HCT116 (cell line): ENCODE measurements around the gene DCTN2. TPM values are rescaled to one million over a fixed set of nuclear protein-coding genes. Genes with fewer than 3 reads are reported as not detected.

Experiments
- ATAC-seq: fragments of 200-7000 bp; cut with Tn5 transposase; 2 replicates; pipeline ENCODE4 v1.9.1; 2020; ENCODE audit warnings: mild to moderate bottlenecking, moderate library complexity
- BruUV-seq: library from RNA; stranded (reverse); fragments of 400-500 nt; replicated peaks from 2 replicates; lab custom pipeline; 2021; lab: Mats Ljungman, UMichigan
- CTCF ChIA-PET: fragments of 300-600 bp; sonication (Branson Sonifier 250); formaldehyde crosslinking; loops from one replicate; lab custom pipeline; 2021; ENCODE audit warnings: antibody characterized with exemption; lab: Charles Lee
- POLR2A ChIA-PET: fragments of 300-600, 350-600 bp; sonication (Branson Sonifier 250); formaldehyde crosslinking; loops from one replicate; lab custom pipeline; 2021; ENCODE audit warnings: antibody characterized with exemption; lab: Charles Lee
- RAD21 ChIA-PET, 2 experiments: fragments of 300-600 bp; sonication (Branson Sonifier 250); formaldehyde crosslinking; loops; one replicate each; lab custom pipeline; 2023; ENCODE audit warnings: low total read pairs in 2 of 2; ENCODE audit not compliant: uncharacterized antibody in 2 of 2, unreplicated experiment in 2 of 2, low non-redundant PET in 1 of 2; lab: Charles Lee
- DNase-seq: peaks from one replicate; pipeline ENCODE4 v3.0.0-alpha.2; 2010; ENCODE audit warnings: low read depth, low spot score
- H2AFZ ChIP-seq: fragments of 200-600 bp; shearing (Covaris generic), sonication (generic); 2 replicates; pipeline ENCODE4 v1.6.1; 2017; ENCODE audit warnings: low read depth, mixed run types, mixed read lengths, antibody characterized with exemption, low read length; ENCODE audit not compliant: poor library complexity, severe bottlenecking
- H3K27ac ChIP-seq: 2 replicates; pipeline ENCODE4 v1.5.1; 2012; ENCODE audit warnings: low read depth, low read length
- H3K27me3 ChIP-seq: fragments of 200-600 bp; sonication (generic); 2 replicates; pipeline ENCODE4 v1.6.1; 2016; ENCODE audit warnings: mixed run types, low read length, mixed read lengths; ENCODE audit not compliant: insufficient read depth
- H3K36me3 ChIP-seq, 2 experiments: fragments of 200-500 bp in 1 of 2; fragments of 200-600 bp in 1 of 2; sonication (Bioruptor generic) in 1 of 2; sonication (generic) in 1 of 2; 2 replicates each; pipeline versions ENCODE4 v1.5.1 to v1.6.1; 2014 to 2016; ENCODE audit warnings: low read length in 2 of 2, inconsistent platforms in 1 of 2, mixed read lengths in 1 of 2, mixed run types in 1 of 2; ENCODE audit not compliant: insufficient read depth in 2 of 2, control insufficient read depth in 1 of 2
- H3K4me1 ChIP-seq, 2 experiments: fragments of 200-600 bp in 1 of 2; sonication (generic) in 1 of 2; 2 replicates each; pipeline versions ENCODE4 v1.5.1 to v1.6.1; 2012 to 2017; ENCODE audit warnings: low read length in 2 of 2, inconsistent platforms in 1 of 2, mild to moderate bottlenecking in 1 of 2, mixed read lengths in 1 of 2, mixed run types in 1 of 2, moderate library complexity in 1 of 2; ENCODE audit not compliant: insufficient read depth in 2 of 2, control insufficient read depth in 1 of 2
- H3K4me2 ChIP-seq: fragments of 200-600 bp; sonication (generic); 2 replicates; pipeline ENCODE4 v1.6.1; 2017; ENCODE audit warnings: mixed run types, low read length, mixed read lengths
- H3K4me3 ChIP-seq, 2 experiments: fragments of 200-600 bp in 1 of 2; sonication (generic) in 1 of 2; replicated peaks in 1 of 2; 2 replicates each; pipeline ENCODE4 v1.5.1; 2011 to 2016; ENCODE audit warnings: low read length in 2 of 2, control low read depth in 1 of 2, low read depth in 1 of 2, mild to moderate bottlenecking in 1 of 2, mixed read lengths in 1 of 2, mixed run types in 1 of 2
- H3K79me2 ChIP-seq: fragments of 200-600 bp; sonication (generic); 2 replicates; pipeline ENCODE4 v1.6.1; 2017; ENCODE audit warnings: mild to moderate bottlenecking, mixed run types, low read length, moderate library complexity, mixed read lengths; ENCODE audit not compliant: insufficient read depth
- H3K9ac ChIP-seq: fragments of 200-600 bp; sonication (generic); 2 replicates; pipeline ENCODE4 v1.6.1; 2016; ENCODE audit warnings: low read length, mixed read lengths
- H3K9me2 ChIP-seq: fragments of 200-600 bp; sonication (generic), shearing (Covaris generic); 2 replicates; pipeline ENCODE4 v1.6.1; 2017; ENCODE audit warnings: mixed run types, mild to moderate bottlenecking, moderate library complexity; ENCODE audit not compliant: insufficient read depth
- H3K9me3 ChIP-seq, 2 experiments: fragments of 200-500 bp in 1 of 2; fragments of 200-600 bp in 1 of 2; sonication (Bioruptor generic) in 1 of 2; sonication (generic) in 1 of 2; 2 replicates each; pipeline ENCODE4 v1.6.1; 2014 to 2017; ENCODE audit warnings: low read length in 2 of 2, mixed read lengths in 2 of 2, inconsistent platforms in 1 of 2, low read depth in 1 of 2, mild to moderate bottlenecking in 1 of 2, mixed run types in 1 of 2, moderate library complexity in 1 of 2; ENCODE audit not compliant: control insufficient read depth in 1 of 2, insufficient read depth in 1 of 2
- H4K20me1 ChIP-seq: fragments of 200-600 bp; sonication (generic), shearing (Covaris generic); 2 replicates; pipeline ENCODE4 v1.6.1; 2017; ENCODE audit warnings: mixed run types, mild to moderate bottlenecking, moderate library complexity; ENCODE audit not compliant: insufficient read depth
- ATF3 ChIP-seq: IDR thresholded peaks from 2 replicates; pipeline ENCODE4 v1.6.1; 2012
- CBX3 ChIP-seq: IDR thresholded peaks from 2 replicates; pipeline ENCODE4 v1.6.1; 2012; ENCODE audit warnings: low read depth
- CEBPB ChIP-seq: IDR thresholded peaks from 2 replicates; pipeline ENCODE4 v1.6.1; 2012; ENCODE audit warnings: low read depth
- EGR1 ChIP-seq: IDR thresholded peaks from 2 replicates; pipeline ENCODE4 v1.6.1; 2012; ENCODE audit warnings: low read depth
- ELF1 ChIP-seq: IDR thresholded peaks from 2 replicates; pipeline ENCODE4 v1.6.1; 2012; ENCODE audit warnings: low read depth, borderline replicate concordance
- EZH2 ChIP-seq: fragments of 200-600 bp; sonication (generic); IDR thresholded peaks from 2 replicates; pipeline ENCODE4 v1.6.1; 2017; ENCODE audit warnings: antibody characterized with exemption, mixed run types
- EZH2phosphoT487 ChIP-seq: fragments of 200-600 bp; IDR thresholded peaks from 2 replicates; pipeline ENCODE4 v1.6.1; 2018; ENCODE audit warnings: antibody characterized with exemption, borderline replicate concordance
- JUND ChIP-seq: IDR thresholded peaks from 2 replicates; pipeline ENCODE4 v1.6.1; 2012
- MAX ChIP-seq: IDR thresholded peaks from 2 replicates; pipeline ENCODE4 v1.6.1; 2012
- POLR2A ChIP-seq: IDR thresholded peaks from 2 replicates; pipeline ENCODE4 v1.7.0; 2011; ENCODE audit warnings: borderline replicate concordance; ENCODE audit not compliant: insufficient read depth, insufficient read length; ENCODE audit errors: extremely low read depth
- POLR2AphosphoS5 ChIP-seq: IDR thresholded peaks from 2 replicates; pipeline ENCODE4 v1.6.1; 2011; ENCODE audit warnings: mild to moderate bottlenecking, low read depth, low read length, moderate library complexity
- RAD21 ChIP-seq: IDR thresholded peaks from 2 replicates; pipeline ENCODE4 v1.6.1; 2012; ENCODE audit warnings: low read depth, mild to moderate bottlenecking
- SIN3A ChIP-seq: IDR thresholded peaks from 2 replicates; pipeline ENCODE4 v1.6.1; 2012; ENCODE audit warnings: low read depth
- SP1 ChIP-seq: IDR thresholded peaks from 2 replicates; pipeline ENCODE4 v1.6.1; 2012; ENCODE audit warnings: low read depth
- SRF ChIP-seq: IDR thresholded peaks from 2 replicates; pipeline ENCODE4 v1.6.1; 2012; ENCODE audit warnings: low read depth
- YY1 ChIP-seq: IDR thresholded peaks from 2 replicates; pipeline ENCODE4 v1.6.1; 2011; ENCODE audit warnings: low read length, low read depth, moderate library complexity, mild to moderate bottlenecking; ENCODE audit not compliant: insufficient replicate concordance; ENCODE audit errors: extremely low read depth
- ZNF274 ChIP-seq: fragments of 200-500 bp; sonication (Bioruptor generic); IDR thresholded peaks from 2 replicates; pipeline ENCODE4 v1.6.1; 2014; ENCODE audit warnings: mild to moderate bottlenecking, low read depth, low read length, inconsistent platforms
- intact Hi-C: fragments of 100-400 bp; cut with micrococcal nuclease; formaldehyde crosslinking; loops from 2 replicates; pipeline ENCODE4 v1.10.0; 2022
- total RNA-seq: library from RNA; stranded (reverse); gene quantifications from one replicate; pipeline ENCODE4 v1.2.1, GENCODE V29; 2021; ENCODE audit not compliant: unreplicated experiment
- TF ChIP-seq, protein P1 (sequence below), 3 experiments: fragments of 200-600 bp in 1 of 3; sonication (generic) in 1 of 3; IDR thresholded peaks in 2 of 3; conservative IDR thresholded peaks in 1 of 3; 2 replicates each; pipeline ENCODE4 v1.5.1; 2012 to 2017; ENCODE audit warnings: low read depth in 2 of 3, low read length in 2 of 3, antibody characterized with exemption in 1 of 3, borderline replicate concordance in 1 of 3, control low read depth in 1 of 3, mild to moderate bottlenecking in 1 of 3, mixed read lengths in 1 of 3, mixed run types in 1 of 3, moderate library complexity in 1 of 3; ENCODE audit not compliant: insufficient read depth in 1 of 3
- TF ChIP-seq, protein P2 (sequence below): IDR thresholded peaks from 2 replicates; pipeline ENCODE4 v1.6.1; 2011; ENCODE audit warnings: mild to moderate bottlenecking, low read length, moderate library complexity; ENCODE audit not compliant: insufficient replicate concordance; ENCODE audit errors: extremely low read depth
- TF ChIP-seq, protein P3 (sequence below): IDR thresholded peaks from 2 replicates; pipeline ENCODE4 v1.6.1; 2012; ENCODE audit warnings: low read depth

The DCTN2 gene
- total RNA-seq, 1 experiment from 2014 or later = 95.9 TPM

DNA sequence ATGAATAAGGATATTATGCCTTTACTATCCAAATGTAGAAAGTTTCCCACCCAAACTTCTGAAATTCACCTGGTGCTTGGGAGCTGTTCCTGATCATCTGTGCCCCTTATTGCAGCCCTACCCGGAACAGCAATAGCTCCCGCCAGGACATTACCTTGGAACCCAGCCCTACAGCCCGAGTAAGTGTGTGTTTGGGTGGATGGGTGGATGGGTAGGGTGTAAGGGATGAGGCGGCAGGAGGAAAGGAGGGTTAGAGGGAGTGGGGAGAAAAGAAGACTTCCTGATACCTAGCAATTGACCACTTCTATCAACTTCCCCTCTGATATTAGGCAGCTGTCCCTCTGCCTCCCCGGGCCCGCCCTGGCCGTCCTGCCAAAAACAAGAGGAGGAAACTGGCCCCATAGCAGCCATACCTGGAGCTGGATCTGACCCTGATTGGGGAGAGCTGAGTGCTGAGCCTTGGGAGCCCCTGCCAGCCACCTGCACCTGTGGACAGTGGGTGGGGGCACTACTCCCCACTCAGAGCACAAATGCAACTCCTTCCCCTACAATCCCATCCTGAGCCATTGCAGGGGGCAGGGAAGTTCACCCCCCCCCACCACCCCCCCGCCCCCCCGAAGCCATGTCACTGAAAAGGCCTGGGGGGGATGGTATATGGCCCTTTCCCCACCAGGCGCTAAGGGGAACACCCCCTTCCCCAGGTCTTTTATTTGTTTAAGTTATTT lies 18.0 kb downstream of the DCTN2 start:
- Histone ChIP-seq H3K4me1 (peaks cover 4 to 8% of the 10 kb centered on the region in 2 experiments; a peak in 2 of 4 replicates), H4K20me1 (no peaks in the 10 kb centered on the region), H3K4me3 (no peak overlapping the region), H3K9me3 (no peaks in the 10 kb centered on the region), H3K4me2 (no peak overlapping the region), H3K36me3 (peaks cover 43 to 50% of the 10 kb centered on the region in 2 experiments), H2AFZ (no peak overlapping the region), H3K9ac (no peak overlapping the region), H3K27me3 (no peaks in the 10 kb centered on the region), H3K9me2 (no peaks in the 10 kb centered on the region), H3K27ac (no peak overlapping the region), H3K79me2 (peaks cover 16% of the 10 kb centered on the region)
- no TSS peak for BruUV-seq
- ChIA-PET POLR2A (interaction anchor here (1.0 kb wide), 1 partner anchor 9 kb away, joined by 3 read pairs; no protein-coding TSS in a partner anchor), RAD21 (no interaction called here), CTCF (no interaction called here)
- no peak for TF ChIP-seq POLR2A
- no peak for TF ChIP-seq RAD21
- no peak; the same call in 1 of the 2 replicates for TF ChIP-seq POLR2AphosphoS5
- no peak for TF ChIP-seq CEBPB
- TF ChIP-seq, protein P1, sequence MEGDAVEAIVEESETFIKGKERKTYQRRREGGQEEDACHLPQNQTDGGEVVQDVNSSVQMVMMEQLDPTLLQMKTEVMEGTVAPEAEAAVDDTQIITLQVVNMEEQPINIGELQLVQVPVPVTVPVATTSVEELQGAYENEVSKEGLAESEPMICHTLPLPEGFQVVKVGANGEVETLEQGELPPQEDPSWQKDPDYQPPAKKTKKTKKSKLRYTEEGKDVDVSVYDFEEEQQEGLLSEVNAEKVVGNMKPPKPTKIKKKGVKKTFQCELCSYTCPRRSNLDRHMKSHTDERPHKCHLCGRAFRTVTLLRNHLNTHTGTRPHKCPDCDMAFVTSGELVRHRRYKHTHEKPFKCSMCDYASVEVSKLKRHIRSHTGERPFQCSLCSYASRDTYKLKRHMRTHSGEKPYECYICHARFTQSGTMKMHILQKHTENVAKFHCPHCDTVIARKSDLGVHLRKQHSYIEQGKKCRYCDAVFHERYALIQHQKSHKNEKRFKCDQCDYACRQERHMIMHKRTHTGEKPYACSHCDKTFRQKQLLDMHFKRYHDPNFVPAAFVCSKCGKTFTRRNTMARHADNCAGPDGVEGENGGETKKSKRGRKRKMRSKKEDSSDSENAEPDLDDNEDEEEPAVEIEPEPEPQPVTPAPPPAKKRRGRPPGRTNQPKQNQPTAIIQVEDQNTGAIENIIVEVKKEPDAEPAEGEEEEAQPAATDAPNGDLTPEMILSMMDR (IDR thresholded peaks at IDR 0.05 in 2 of 3, conservative IDR thresholded peaks at IDR 0.05 in 1 of 3; ENCODE audit: borderline replicate concordance in 1 of 3, insufficient read depth in 1 of 3, low read depth in 2 of 3, low read length in 2 of 3) = no peak
- TF ChIP-seq SIN3A = no peak
- TF ChIP-seq ELF1 = no peak
- no peak for TF ChIP-seq YY1
- no peak for TF ChIP-seq EZH2phosphoT487
- TF ChIP-seq, protein P2, sequence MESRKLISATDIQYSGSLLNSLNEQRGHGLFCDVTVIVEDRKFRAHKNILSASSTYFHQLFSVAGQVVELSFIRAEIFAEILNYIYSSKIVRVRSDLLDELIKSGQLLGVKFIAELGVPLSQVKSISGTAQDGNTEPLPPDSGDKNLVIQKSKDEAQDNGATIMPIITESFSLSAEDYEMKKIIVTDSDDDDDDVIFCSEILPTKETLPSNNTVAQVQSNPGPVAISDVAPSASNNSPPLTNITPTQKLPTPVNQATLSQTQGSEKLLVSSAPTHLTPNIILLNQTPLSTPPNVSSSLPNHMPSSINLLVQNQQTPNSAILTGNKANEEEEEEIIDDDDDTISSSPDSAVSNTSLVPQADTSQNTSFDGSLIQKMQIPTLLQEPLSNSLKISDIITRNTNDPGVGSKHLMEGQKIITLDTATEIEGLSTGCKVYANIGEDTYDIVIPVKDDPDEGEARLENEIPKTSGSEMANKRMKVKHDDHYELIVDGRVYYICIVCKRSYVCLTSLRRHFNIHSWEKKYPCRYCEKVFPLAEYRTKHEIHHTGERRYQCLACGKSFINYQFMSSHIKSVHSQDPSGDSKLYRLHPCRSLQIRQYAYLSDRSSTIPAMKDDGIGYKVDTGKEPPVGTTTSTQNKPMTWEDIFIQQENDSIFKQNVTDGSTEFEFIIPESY = no peak
- no peak for TF ChIP-seq SRF
- TF ChIP-seq MAX = no peak
- TF ChIP-seq SP1 = no peak
- TF ChIP-seq ZNF274 = no peak
- no peak for TF ChIP-seq CBX3
- no peak for TF ChIP-seq JUND
- TF ChIP-seq EZH2 = no peak
- TF ChIP-seq, protein P3, sequence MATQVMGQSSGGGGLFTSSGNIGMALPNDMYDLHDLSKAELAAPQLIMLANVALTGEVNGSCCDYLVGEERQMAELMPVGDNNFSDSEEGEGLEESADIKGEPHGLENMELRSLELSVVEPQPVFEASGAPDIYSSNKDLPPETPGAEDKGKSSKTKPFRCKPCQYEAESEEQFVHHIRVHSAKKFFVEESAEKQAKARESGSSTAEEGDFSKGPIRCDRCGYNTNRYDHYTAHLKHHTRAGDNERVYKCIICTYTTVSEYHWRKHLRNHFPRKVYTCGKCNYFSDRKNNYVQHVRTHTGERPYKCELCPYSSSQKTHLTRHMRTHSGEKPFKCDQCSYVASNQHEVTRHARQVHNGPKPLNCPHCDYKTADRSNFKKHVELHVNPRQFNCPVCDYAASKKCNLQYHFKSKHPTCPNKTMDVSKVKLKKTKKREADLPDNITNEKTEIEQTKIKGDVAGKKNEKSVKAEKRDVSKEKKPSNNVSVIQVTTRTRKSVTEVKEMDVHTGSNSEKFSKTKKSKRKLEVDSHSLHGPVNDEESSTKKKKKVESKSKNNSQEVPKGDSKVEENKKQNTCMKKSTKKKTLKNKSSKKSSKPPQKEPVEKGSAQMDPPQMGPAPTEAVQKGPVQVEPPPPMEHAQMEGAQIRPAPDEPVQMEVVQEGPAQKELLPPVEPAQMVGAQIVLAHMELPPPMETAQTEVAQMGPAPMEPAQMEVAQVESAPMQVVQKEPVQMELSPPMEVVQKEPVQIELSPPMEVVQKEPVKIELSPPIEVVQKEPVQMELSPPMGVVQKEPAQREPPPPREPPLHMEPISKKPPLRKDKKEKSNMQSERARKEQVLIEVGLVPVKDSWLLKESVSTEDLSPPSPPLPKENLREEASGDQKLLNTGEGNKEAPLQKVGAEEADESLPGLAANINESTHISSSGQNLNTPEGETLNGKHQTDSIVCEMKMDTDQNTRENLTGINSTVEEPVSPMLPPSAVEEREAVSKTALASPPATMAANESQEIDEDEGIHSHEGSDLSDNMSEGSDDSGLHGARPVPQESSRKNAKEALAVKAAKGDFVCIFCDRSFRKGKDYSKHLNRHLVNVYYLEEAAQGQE = no peak
- TF ChIP-seq ATF3 = no peak
- no peak for TF ChIP-seq EGR1
- intact Hi-C loops = no loop called here
- DNase-seq = no peak
- ATAC-seq = no peak
